SJCRH30 (cell line): ENCODE results near the gene TJP2. TPM values are rescaled to one million over a fixed set of nuclear protein-coding genes. Genes with fewer than 3 reads are reported as not detected.

Experiments
- DNase-seq, 2 experiments: peaks; one replicate each; pipeline ENCODE4 v3.0.0-alpha.2; 2015 to 2020
- H3K27ac ChIP-seq: fragments of 250-450 bp; sonication (Bioruptor Pico); 2 replicates; pipeline ENCODE4 v1.5.1; 2020; ENCODE audit warnings: mild to moderate bottlenecking, moderate library complexity
- H3K27me3 ChIP-seq: fragments of 250-450 bp; sonication (Bioruptor Pico); 2 replicates; pipeline ENCODE4 v1.5.1; 2020; ENCODE audit warnings: mild to moderate bottlenecking, moderate library complexity
- H3K36me3 ChIP-seq: fragments of 250-450 bp; sonication (Bioruptor Pico); 2 replicates; pipeline ENCODE4 v1.5.1; 2020; ENCODE audit warnings: mild to moderate bottlenecking, moderate library complexity
- H3K4me1 ChIP-seq: fragments of 250-450 bp; sonication (Bioruptor Pico); 2 replicates; pipeline ENCODE4 v1.5.1; 2020; ENCODE audit warnings: mild to moderate bottlenecking, moderate library complexity
- H3K4me3 ChIP-seq: fragments of 250-450 bp; sonication (Bioruptor Pico); 2 replicates; pipeline ENCODE4 v1.5.1; 2020; ENCODE audit warnings: mild to moderate bottlenecking, moderate library complexity
- H3K9me3 ChIP-seq: fragments of 250-450 bp; sonication (Bioruptor Pico); replicated peaks from 2 replicates; pipeline ENCODE4 v1.5.1; 2020; ENCODE audit warnings: mild to moderate bottlenecking, moderate library complexity
- total RNA-seq: library from RNA; depleted of rRNA; stranded (reverse); fragments of >200 nt; shearing (Covaris generic); gene quantifications from 2 replicates; pipeline ENCODE4 v1.2.3, GENCODE V29; 2014

TJP2 gene
- total RNA-seq, 1 experiment from 2014 or later: 14.3 TPM

- no peak overlapping the region for H3K27ac ChIP-seq
- H3K4me1 ChIP-seq: peaks cover 2% of the 10 kb centered on the region
- DNase-seq: no peak
- no peaks in the 10 kb centered on the region for H3K36me3 ChIP-seq
- H3K4me3 ChIP-seq: no peak overlapping the region
- H3K27me3 ChIP-seq: no peaks in the 10 kb centered on the region
- H3K9me3 ChIP-seq: no peaks in the 10 kb centered on the region
These were observed 18.1 kb downstream of the TJP2 start for GRCh38 chr9:69192214-69192613.

GRCh38 chr9:69193685-69194032 is 19.6 kb downstream of the TJP2 start:
- no peaks in the 10 kb centered on the region for H3K27me3 ChIP-seq
- no peak overlapping the region for H3K4me3 ChIP-seq
- no peak overlapping the region for H3K27ac ChIP-seq
- DNase-seq: peak in 1 of 2 experiments; percentile 22
- H3K9me3 ChIP-seq: no peaks in the 10 kb centered on the region
- no peaks in the 10 kb centered on the region; the same call in 1 of the 2 replicates for H3K4me1 ChIP-seq
- H3K36me3 ChIP-seq: no peaks in the 10 kb centered on the region

- H3K4me1 ChIP-seq: no peaks in the 10 kb centered on the region; the same call in 1 of the 2 replicates
- no peak overlapping the region for H3K27ac ChIP-seq
- H3K9me3 ChIP-seq: no peaks in the 10 kb centered on the region
- no peaks in the 10 kb centered on the region for H3K36me3 ChIP-seq
- DNase-seq: no peak
- H3K27me3 ChIP-seq: no peaks in the 10 kb centered on the region
- no peak overlapping the region for H3K4me3 ChIP-seq
These were observed 20.8 kb downstream of the TJP2 start for GRCh38 chr9:69194702-69195418.

- no peaks in the 10 kb centered on the region for H3K36me3 ChIP-seq
- no peak overlapping the region for H3K4me3 ChIP-seq
- no peak overlapping the region for H3K27ac ChIP-seq
- H3K27me3 ChIP-seq: no peaks in the 10 kb centered on the region
- no peak for DNase-seq
- no peaks in the 10 kb centered on the region for H3K9me3 ChIP-seq
- no peaks in the 10 kb centered on the region; the same call in 1 of the 2 replicates for H3K4me1 ChIP-seq
These were observed 21.6 kb downstream of the TJP2 start for GRCh38 chr9:69195668-69196067.

- Histone ChIP-seq H3K9me3 (no peaks in the 10 kb centered on the region), H3K4me3 (no peak overlapping the region), H3K27ac (no peak overlapping the region), H3K36me3 (no peaks in the 10 kb centered on the region), H3K27me3 (no peaks in the 10 kb centered on the region), H3K4me1 (no peaks in the 10 kb centered on the region; the same call in 1 of the 2 replicates)
- no peak for DNase-seq
These were observed 23.6 kb downstream of the TJP2 start for GRCh38 chr9:69197687-69198086.

GRCh38 chr9:69198521-69199220 is 24.6 kb downstream of the TJP2 start:
- Histone ChIP-seq H3K9me3 (no peaks in the 10 kb centered on the region), H3K4me1 (no peaks in the 10 kb centered on the region; the same call in 1 of the 2 replicates), H3K36me3 (no peaks in the 10 kb centered on the region), H3K4me3 (no peak overlapping the region), H3K27me3 (no peaks in the 10 kb centered on the region), H3K27ac (no peak overlapping the region)
- DNase-seq: no peak

- Histone ChIP-seq H3K27me3 (no peaks in the 10 kb centered on the region), H3K27ac (no peak overlapping the region), H3K9me3 (no peaks in the 10 kb centered on the region), H3K36me3 (no peaks in the 10 kb centered on the region), H3K4me1 (no peaks in the 10 kb centered on the region), H3K4me3 (no peak overlapping the region)
- DNase-seq: no peak
These were observed 25.8 kb downstream of the TJP2 start for GRCh38 chr9:69199769-69200470.

- no peaks in the 10 kb centered on the region for H3K27me3 ChIP-seq
- no peaks in the 10 kb centered on the region for H3K9me3 ChIP-seq
- H3K4me3 ChIP-seq: no peak overlapping the region
- no peaks in the 10 kb centered on the region for H3K4me1 ChIP-seq
- H3K36me3 ChIP-seq: no peaks in the 10 kb centered on the region
- DNase-seq: no peak
- no peak overlapping the region for H3K27ac ChIP-seq
These were observed 28.5 kb downstream of the TJP2 start for GRCh38 chr9:69202556-69202955.

GRCh38 chr9:69204326-69204725 is 30.2 kb downstream of the TJP2 start:
- H3K4me1 ChIP-seq: no peaks in the 10 kb centered on the region
- no peak for DNase-seq
- H3K4me3 ChIP-seq: no peak overlapping the region
- no peaks in the 10 kb centered on the region for H3K27me3 ChIP-seq
- H3K9me3 ChIP-seq: no peaks in the 10 kb centered on the region
- no peaks in the 10 kb centered on the region for H3K36me3 ChIP-seq
- no peak overlapping the region for H3K27ac ChIP-seq

GRCh38 chr9:69204849-69205248 is 30.8 kb downstream of the TJP2 start:
- no peak overlapping the region for H3K27ac ChIP-seq
- no peaks in the 10 kb centered on the region for H3K36me3 ChIP-seq
- H3K4me3 ChIP-seq: no peak overlapping the region

GRCh38 chr9:69206047-69206446 is 32.0 kb downstream of the TJP2 start:
- Histone ChIP-seq H3K4me3 (no peak overlapping the region), H3K27ac (no peak overlapping the region), H3K4me1 (no peaks in the 10 kb centered on the region), H3K27me3 (no peaks in the 10 kb centered on the region), H3K9me3 (no peaks in the 10 kb centered on the region), H3K36me3 (no peaks in the 10 kb centered on the region)
- no peak for DNase-seq

More at GRCh38 chr9:69204849-69205248, 30.8 kb downstream of the TJP2 start:
- no peak for DNase-seq
- Histone ChIP-seq H3K9me3 (no peaks in the 10 kb centered on the region), H3K27me3 (no peaks in the 10 kb centered on the region), H3K4me1 (no peaks in the 10 kb centered on the region)

GRCh38 chr9:69207503-69207902 is 33.4 kb downstream of the TJP2 start:
- Histone ChIP-seq H3K36me3 (no peaks in the 10 kb centered on the region), H3K27me3 (no peaks in the 10 kb centered on the region), H3K4me3 (no peak overlapping the region), H3K27ac (no peak overlapping the region), H3K4me1 (no peaks in the 10 kb centered on the region), H3K9me3 (no peaks in the 10 kb centered on the region)
- DNase-seq: no peak

GRCh38 chr9:69211424-69212036 is 37.5 kb downstream of the TJP2 start:
- Histone ChIP-seq H3K4me1 (no peaks in the 10 kb centered on the region), H3K27me3 (no peaks in the 10 kb centered on the region), H3K9me3 (no peaks in the 10 kb centered on the region), H3K27ac (no peak overlapping the region), H3K4me3 (no peak overlapping the region), H3K36me3 (no peaks in the 10 kb centered on the region)
- no peak for DNase-seq

GRCh38 chr9:69213647-69214046 is 39.6 kb downstream of the TJP2 start:
- Histone ChIP-seq H3K36me3 (no peaks in the 10 kb centered on the region), H3K4me1 (no peaks in the 10 kb centered on the region), H3K27ac (no peak overlapping the region), H3K4me3 (no peak overlapping the region), H3K9me3 (no peaks in the 10 kb centered on the region), H3K27me3 (no peaks in the 10 kb centered on the region)
- no peak for DNase-seq

- no peak for DNase-seq
- H3K4me1 ChIP-seq: no peaks in the 10 kb centered on the region
These were observed 40.9 kb downstream of the TJP2 start for GRCh38 chr9:69214939-69215338.

More at GRCh38 chr9:69214939-69215338, 40.9 kb downstream of the TJP2 start:
- Histone ChIP-seq H3K4me3 (no peak overlapping the region), H3K27me3 (no peaks in the 10 kb centered on the region), H3K36me3 (0 out of 2 replicates have a peak, but pooled peaks cover 2% of the 10 kb centered on the region), H3K9me3 (no peaks in the 10 kb centered on the region), H3K27ac (no peak overlapping the region)
